Measurements from ENCODE around the gene GPR65. TPM values are rescaled to one million over a fixed set of nuclear protein-coding genes. Genes with fewer than 3 reads are reported as not detected.

GPR65 gene, protein sequence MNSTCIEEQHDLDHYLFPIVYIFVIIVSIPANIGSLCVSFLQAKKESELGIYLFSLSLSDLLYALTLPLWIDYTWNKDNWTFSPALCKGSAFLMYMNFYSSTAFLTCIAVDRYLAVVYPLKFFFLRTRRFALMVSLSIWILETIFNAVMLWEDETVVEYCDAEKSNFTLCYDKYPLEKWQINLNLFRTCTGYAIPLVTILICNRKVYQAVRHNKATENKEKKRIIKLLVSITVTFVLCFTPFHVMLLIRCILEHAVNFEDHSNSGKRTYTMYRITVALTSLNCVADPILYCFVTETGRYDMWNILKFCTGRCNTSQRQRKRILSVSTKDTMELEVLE
- 0.05 TPM in 1 of 2 replicates, not detected in the other for total RNA-seq
- not detected for polyA plus RNA-seq (2012)

GRCh38 chr14:88005050-88005481, at the start of gene GPR65:
TSS of gene GPR65 (plus strand) at chr14:88005135. CDS start at chr14:88010848, 5,713 bp downstream.
- DNase-seq (ENCODE audit: low read depth): no peak

DNA sequence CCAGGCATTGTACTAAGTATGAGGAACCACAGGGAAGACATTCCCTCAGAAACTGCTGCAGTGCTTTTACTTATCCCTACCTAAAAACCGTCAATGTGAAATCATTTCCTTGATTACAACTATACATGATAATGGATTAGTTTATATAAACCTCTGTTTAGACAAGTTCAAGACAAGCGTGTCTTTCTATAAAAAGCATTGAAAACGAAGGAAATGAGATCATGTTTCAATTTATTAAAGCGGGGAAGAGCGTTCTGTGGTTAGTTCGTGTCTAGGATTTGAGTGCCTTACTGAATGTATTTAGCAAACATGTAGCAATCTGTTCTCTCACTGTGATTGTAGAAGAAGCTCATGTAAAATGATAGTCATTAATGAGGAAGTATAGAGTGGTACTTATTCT, 49.4 kb upstream of the GPR65 start:
- no peak for DNase-seq (ENCODE audit: low read depth)

DNA sequence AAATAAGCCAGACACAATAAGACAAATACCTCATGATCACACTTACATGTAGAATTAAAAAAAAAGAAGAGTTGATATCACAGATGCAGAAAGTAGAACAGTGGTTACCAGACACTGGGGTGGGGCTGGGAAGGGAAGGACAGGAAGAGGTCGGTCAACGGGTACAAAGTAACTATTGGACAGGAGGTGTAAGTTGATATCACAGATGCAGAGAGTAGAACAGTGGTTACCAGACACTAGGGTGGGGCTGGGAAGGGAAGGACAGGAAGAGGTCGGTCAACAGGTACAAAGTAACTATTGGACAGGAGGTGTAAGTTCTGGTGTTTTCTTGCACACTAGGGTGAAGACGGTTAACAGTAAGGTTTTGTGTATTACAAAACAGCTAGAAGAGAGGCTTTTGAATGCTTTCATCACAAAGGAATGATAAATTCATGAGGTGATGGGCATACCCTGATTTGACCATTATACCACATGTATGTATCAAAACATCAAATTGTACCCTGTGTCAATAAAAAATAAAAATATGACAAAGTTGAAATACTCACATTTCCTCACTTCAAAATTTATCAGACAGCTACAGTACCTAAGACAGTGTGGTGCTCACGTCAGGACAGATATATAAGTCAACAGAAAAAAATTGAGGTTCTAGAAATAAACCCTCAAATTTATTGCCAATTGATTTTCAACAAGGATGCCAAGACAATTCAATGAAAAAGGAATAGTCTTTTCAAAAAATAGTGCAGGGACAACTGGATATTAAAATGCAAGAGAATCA, 44.7 kb upstream of the GPR65 start:
- no peak for DNase-seq (ENCODE audit: low read depth)

DNA sequence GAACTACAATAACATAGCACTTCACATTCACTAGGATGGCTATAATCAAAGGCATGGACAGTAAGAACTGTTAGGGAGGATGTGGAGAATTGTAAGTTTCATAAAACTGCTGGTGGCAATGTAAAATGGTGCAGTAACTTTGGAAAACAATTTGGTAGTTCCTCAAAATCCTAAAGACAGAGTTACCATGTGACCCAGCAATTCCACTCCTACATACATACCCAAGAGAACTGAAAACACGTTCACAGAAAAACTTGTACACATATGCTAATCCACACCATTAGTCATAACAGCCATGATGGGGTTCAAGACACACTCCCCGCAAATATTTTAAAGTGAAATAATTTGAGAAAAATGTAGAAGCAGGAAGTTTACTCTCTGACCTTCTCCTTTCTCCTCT, 43.7 kb upstream of the GPR65 start:
- no peak for DNase-seq (ENCODE audit: low read depth)

DNA sequence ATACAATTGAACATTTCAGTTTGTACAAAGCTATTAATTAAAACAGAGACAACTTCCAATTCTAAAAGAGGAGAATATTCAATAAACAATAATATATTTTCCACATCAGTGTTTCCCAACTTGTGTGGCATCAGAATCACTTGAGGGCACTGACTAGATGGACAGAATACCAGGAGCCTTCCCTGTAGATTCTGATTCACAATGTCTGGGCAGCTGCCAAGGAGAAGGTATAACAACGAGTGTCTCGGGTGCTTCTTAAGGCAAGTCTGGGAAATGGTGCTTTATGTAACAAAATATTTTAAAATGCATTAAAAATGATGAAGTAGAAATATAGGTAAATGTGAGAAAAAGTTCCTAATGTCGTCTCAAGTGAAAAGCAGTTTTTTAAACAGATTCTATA, 38.1 kb upstream of the GPR65 start:
- peak; percentile 2 for DNase-seq (ENCODE audit: low read depth)

DNA sequence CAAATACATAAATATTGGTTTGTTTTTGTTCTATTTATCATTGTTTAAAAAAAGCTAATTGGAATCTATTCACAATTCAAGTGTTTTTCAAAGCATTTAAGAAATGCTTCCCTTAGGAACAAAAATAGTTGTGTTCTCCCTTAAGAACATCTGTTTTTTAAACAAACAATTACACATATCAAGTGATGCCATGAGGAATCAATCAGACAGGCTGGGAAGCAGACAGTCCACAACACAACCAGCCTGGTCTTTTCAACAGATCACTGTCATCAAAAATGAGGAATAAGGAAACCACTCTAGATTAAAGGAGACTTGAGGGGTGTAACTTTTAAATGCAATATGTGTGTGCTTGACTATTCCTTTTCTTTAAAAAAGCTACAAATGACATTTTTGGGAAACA, 37.4 kb upstream of the GPR65 start:
- DNase-seq (ENCODE audit: low read depth): no peak

GRCh38 chr14:87971010-87971409, 33.9 kb upstream of the GPR65 start:
- no peak for DNase-seq (ENCODE audit: low read depth)

DNA sequence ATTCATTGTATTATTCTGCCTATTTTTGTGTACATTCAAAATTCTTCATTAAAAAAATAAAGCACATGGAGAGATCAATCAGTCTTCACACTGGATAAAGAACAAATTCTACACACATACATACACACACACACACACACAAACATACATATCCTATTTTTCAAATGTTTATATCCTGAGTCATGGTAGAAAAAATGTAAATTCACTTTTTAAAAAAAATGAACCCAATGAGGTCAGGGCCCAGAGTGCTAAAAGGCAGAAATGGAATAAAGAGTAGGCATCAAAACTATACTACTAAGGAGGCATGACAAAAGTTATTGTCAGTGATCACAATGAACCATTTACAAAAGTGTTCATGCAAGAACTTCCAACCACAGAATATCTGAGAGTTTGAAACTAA, 29.3 kb upstream of the GPR65 start:
- DNase-seq (ENCODE audit: low read depth): no peak

GRCh38 chr14:87979689-87980088, 25.2 kb upstream of the GPR65 start:
- no peak for DNase-seq (ENCODE audit: low read depth)

DNA sequence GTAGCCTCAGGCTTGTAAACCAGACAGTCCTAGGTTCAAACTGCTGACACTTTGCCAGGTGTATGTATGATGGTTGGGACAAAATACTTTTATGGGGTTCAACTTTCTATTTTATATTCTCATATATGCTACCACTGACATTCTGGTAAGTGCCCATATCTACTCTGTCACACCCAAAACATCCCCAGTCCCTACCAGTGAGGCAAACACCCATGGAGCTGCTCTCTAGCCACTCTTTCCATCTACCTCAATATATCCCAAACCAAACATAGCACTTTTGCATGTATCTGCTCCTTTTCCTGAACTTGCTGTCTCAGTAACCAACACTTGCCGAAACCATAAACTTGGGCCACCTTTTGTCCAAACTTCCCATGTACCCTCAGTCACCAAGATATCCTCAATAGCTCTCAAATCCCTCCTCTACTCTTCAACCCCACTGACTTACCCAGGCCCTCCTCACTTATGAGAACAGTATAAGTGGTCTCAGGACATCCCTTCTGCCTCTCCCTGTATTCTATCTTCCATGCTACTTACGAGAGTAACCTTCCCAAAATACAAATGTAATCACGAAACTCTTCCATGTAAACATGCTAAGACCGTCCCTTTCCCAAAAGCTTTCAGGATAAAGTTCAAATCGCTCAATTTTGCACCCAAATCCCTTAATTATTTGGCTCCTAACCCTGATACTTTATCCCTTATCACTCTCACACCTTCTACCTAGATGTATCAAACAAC, 15.5 kb upstream of the GPR65 start:
- DNase-seq (ENCODE audit: low read depth): no peak

- DNase-seq (ENCODE audit: low read depth): no peak
These were observed 15.0 kb upstream of the GPR65 start for GRCh38 chr14:87989956-87990299.

- no peak for DNase-seq (ENCODE audit: low read depth)
These were observed 14.3 kb upstream of the GPR65 start for GRCh38 chr14:87990682-87991081.

DNA sequence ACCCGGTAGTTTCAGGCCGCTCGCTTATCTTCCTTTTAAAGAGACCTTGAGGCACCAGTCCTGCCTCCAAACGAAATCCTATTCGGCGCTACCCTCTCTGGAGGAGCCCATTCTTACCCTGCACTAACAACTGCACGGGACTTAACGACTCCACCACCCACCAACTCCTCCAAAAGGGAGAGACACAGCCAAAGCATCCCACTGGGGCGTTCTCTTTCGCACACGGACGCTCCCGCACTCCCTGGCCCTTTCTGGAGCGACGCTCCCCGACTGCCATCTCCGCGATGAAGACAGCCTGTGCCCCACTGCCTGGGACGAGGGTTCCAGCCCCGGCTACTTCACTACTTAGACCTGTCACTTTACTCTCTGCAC, 12.6 kb upstream of the GPR65 start:
- no peak for DNase-seq (ENCODE audit: low read depth)

- peak; percentile 93 for DNase-seq (ENCODE audit: low read depth)
These were observed 12.0 kb upstream of the GPR65 start, which contains the start of gene GALC for GRCh38 chr14:87992718-87993628. TSS of gene GALC (minus strand) at chr14:87993182. CDS start at chr14:87993164, 18 bp downstream.

DNA sequence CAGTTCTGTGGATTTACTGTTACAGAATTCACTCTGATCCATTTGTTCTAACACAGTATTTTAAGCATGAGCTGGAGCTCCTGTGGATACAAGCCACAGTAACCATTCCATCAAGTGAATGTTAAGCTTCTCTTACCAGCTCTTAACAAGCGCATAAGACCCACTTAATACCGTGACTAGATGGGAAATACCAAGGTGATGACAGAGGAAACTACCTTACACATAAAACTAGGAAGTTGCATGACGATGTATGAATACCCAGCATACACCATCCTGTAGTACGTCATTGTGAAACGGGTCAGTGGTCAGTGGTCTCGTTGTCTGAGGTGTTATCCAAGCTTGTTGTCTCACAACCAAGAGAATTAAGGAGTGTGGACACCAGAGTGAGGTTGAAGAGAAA, 10.0 kb upstream of the GPR65 start:
- DNase-seq (ENCODE audit: low read depth): no peak

DNA sequence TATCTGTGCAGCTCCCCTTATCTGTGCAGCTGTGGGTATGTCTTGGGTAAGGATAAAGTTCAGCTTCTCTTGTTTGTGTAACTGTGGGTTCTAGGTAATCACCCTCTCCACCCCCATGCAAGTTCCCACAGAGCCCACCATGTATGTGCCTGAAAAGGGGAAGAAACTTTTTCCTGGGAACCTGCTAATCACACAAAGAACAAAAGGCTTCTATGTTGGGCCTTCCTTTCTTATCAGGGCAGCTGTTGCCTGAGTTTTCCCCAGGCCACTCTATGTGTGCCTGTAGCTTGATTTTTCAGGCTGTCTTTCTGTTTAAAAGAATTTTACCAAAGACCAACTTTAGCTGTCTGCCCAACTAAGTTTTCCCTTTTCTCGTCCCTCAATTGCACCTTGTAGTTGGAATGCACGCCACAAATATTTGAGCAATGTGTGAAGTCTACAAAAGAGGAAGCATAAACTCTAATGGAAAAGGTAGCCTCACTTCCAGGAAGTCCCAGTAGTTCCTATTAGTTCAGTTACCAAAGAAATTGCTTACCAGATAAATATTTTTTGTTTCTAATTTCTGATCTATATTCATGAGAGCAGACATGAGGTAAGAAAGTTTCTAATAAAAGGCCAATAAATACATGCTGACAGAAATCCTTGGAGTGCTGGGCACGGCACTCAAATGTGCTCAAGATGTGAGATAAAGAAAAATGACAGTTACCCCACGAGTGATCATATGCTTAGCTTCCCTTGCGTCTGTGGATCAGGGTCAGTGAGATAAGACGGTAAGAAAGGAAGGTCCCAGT, 9.2 kb upstream of the GPR65 start:
- peak; percentile 31 for DNase-seq (ENCODE audit: low read depth)

DNA sequence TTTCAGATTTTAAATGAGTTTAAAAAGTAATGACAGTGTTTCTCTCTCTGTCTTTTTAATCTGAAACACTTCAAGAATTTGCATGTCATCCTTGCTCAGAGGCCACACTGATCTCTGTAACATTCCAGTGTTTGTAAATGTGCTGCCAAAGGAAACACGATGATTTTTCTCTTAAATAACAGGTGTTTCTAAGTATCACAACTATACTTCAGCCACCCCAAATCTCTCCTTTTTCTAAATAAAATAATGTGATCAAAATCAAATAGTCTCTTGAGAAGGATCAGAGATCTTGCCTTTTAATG, 8.7 kb upstream of the GPR65 start:
- peak; percentile 26 for DNase-seq (ENCODE audit: low read depth)

- DNase-seq (ENCODE audit: low read depth): no peak
These were observed 6.5 kb upstream of the GPR65 start for GRCh38 chr14:87998482-87998881.

DNA sequence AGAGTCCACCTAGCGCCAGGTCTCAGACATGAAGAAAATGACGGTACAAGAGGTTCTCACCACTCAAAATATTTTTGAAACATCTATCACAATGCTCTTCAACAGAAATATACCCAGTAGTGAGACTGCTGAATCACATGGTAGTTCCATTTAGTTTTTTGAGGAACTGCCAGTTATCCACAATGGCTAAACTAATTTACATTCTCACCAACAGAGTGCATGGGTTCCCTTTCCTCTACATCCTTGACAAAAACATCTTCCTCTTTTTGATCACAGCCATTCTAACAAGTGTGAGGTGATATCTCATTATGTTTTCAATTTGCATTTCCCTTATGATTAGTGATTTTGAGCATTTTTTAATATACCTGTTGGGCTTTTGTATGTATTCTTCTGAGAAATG, 5.7 kb upstream of the GPR65 start:
- DNase-seq (ENCODE audit: low read depth): no peak

DNA sequence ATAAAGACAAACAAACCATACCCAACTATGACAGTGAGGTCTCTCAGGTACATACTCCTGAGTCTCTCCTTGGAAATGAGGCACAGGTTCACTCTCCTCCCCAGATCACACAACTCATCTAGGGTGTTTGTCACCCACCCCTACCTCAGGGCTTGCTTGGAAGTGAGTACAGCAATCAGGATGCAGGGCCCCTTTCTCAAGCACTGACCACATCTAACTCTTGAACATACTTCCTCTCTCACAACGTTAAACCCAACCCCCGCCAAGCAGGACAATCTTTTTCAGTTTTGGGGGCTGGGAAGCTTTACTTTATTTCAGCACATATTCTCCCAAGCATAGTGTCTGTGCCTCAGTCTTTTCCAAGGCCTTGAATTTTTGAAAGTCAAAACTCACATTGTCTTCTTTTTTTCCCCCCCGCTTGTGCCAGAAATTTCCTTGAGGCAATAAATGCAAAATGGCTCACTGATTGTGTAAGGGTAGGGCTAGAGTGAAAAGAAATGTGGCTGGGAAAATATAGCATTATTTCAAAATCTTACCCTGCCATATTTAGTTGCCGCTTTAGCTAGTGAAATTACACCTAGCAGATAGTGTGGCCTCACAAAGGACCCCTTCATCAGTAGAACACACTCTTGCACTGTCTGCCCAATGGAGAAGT, 2.4 kb upstream of the GPR65 start:
- DNase-seq (ENCODE audit: low read depth): no peak
